ENCODE results near the gene WDR41. TPM values are rescaled to one million over a fixed set of nuclear protein-coding genes. Genes with fewer than 3 reads are reported as not detected.

Gene WDR41, protein sequence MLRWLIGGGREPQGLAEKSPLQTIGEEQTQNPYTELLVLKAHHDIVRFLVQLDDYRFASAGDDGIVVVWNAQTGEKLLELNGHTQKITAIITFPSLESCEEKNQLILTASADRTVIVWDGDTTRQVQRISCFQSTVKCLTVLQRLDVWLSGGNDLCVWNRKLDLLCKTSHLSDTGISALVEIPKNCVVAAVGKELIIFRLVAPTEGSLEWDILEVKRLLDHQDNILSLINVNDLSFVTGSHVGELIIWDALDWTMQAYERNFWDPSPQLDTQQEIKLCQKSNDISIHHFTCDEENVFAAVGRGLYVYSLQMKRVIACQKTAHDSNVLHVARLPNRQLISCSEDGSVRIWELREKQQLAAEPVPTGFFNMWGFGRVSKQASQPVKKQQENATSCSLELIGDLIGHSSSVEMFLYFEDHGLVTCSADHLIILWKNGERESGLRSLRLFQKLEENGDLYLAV
- total RNA-seq, result 104 and 113 TPM in 2 replicates

DNA sequence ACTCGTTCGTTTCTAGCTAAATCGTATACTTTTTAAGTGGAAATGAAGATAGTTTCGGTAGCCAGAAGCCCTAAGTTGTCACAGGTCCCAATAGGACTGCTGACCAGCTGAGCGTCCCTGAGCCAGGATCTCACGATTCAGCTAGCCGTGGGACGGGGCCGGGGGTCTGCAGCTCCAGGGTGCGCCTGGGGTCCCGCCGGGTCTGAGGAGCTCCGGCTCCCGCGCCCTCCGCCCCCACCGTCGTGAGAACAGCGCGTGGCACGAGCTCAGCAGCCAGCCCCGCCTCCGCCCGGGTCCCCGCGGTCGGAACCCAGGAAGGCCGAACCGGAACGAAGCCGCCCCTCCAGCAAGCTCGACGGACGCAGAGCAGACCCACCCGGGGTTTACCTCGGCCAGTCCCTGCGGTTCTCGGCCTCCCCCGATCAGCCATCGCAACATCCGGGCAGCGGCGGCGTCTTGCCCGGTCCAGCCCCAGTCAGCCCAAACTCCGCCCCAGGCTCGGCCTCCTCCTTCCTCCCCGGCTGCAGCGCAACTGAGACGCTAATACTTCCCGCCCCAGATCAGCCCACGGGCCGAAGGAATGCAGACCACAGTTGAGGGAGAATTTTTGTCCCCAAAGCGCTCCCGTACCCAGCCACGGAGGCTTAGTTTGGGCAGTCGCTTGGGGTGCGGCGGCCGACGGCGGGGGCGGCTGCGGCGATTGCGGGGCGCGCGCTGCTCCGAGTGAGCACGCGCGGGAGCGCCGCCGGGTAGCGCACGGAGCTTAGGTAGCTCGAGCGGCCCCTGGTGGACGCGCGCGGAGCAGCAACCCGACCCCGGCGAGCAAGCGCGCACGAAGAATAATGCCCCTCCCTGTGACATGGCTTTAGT is at the start of gene WDR41:
WDR41 (minus strand) TSS at position 534 of the 870 bp plus-strand sequence; CDS start at position 438, 96 bp downstream.

Other genes starting within 250 kb of the WDR41 start
- gene OTP, start 146.4 kb upstream of the WDR41 start, total RNA-seq, result not detected in 2 replicates

Measured in bronchial smooth muscle cell (primary cell).